Natural killer cell (primary cell): ENCODE measurements around the gene TGM6. TPM values are rescaled to one million over a fixed set of nuclear protein-coding genes. Genes with fewer than 3 reads are reported as not detected.

ENCODE experiments used
- ATAC-seq, 3 donors: fragments of 150-1000 bp in 2 of 3; fragments of 200-7000 bp in 1 of 3; cut with Tn5 transposase; 1 replicate in 1 of 3; 2 replicates in 2 of 3; pipeline ENCODE4 v1.10.0; 2021; ENCODE audit warnings: mild to moderate bottlenecking in 2 of 3, moderate library complexity in 2 of 3
- DNase-seq, 2 donors: peaks; one replicate each; pipeline versions ENCODE4 v3.0.0 to v3.0.0-alpha.2; 2013 to 2021; ENCODE audit warnings: mixed read lengths in 1 of 2
- H3K27ac ChIP-seq: one replicate; pipeline ENCODE4 v1.5.1; 2013; ENCODE audit warnings: mild to moderate bottlenecking, low read length
- H3K27me3 ChIP-seq: one replicate; pipeline ENCODE4 v1.6.1; 2013; ENCODE audit warnings: low read length; ENCODE audit not compliant: control insufficient read depth, insufficient read depth
- H3K36me3 ChIP-seq: one replicate; pipeline ENCODE4 v1.6.1; 2013; ENCODE audit warnings: low read length; ENCODE audit not compliant: control insufficient read depth, insufficient read depth
- H3K4me1 ChIP-seq: one replicate; pipeline ENCODE4 v1.6.1; 2013; ENCODE audit warnings: low read length; ENCODE audit not compliant: control insufficient read depth, insufficient read depth
- H3K4me3 ChIP-seq: one replicate; pipeline ENCODE4 v1.5.1; 2013; ENCODE audit warnings: low read length
- H3K9me3 ChIP-seq: one replicate; pipeline ENCODE4 v1.6.1; 2013; ENCODE audit warnings: low read length; ENCODE audit not compliant: control insufficient read depth, insufficient read depth
- H3K27ac Mint-ChIP-seq, 2 donors: one replicate each; pipeline ENCODE4 v1.8.0; 2022; ENCODE audit warnings: mild to moderate bottlenecking in 2 of 2, mixed read lengths in 2 of 2, moderate library complexity in 1 of 2
- H3K27me3 Mint-ChIP-seq, 2 donors: one replicate each; pipeline ENCODE4 v1.8.0; 2022; ENCODE audit warnings: low read depth in 2 of 2, mixed read lengths in 2 of 2
- H3K36me3 Mint-ChIP-seq: one replicate; pipeline ENCODE4 v1.8.0; 2022; ENCODE audit warnings: mixed read lengths
- H3K4me1 Mint-ChIP-seq, 2 donors: one replicate each; pipeline ENCODE4 v1.8.0; 2022; ENCODE audit warnings: mixed read lengths in 2 of 2
- H3K4me3 Mint-ChIP-seq: one replicate; pipeline ENCODE4 v1.8.0; 2022; ENCODE audit warnings: mild to moderate bottlenecking, moderate library complexity, mixed read lengths
- H3K9me3 Mint-ChIP-seq, 2 donors: one replicate each; pipeline ENCODE4 v1.8.0; 2022; ENCODE audit warnings: mixed read lengths in 2 of 2
- WGBS: methylation state at CpG from one replicate; pipeline ENCODE4 v1.1.7; 2013; ENCODE audit warnings: missing lambda C conversion rate; ENCODE audit not compliant: insufficient coverage; 5-methylcytosine and 5-hydroxymethylcytosine counted together
- intact Hi-C: fragments of 100-400 bp; cut with micrococcal nuclease; formaldehyde crosslinking; loops from one replicate; pipeline ENCODE4 v1.14.2; 2022
- total RNA-seq, 4 donors: library from RNA; stranded (reverse); fragments of 120-200 nt in 1 of 4; gene quantifications; one replicate each; pipeline versions ENCODE4 v1.2.3 to v1.2.4, GENCODE V29; 2013 to 2022
- TF ChIP-seq, protein P1 (sequence below): fragments of 200-600 bp; IDR thresholded peaks from one replicate; pipeline ENCODE4 v1.8.0; 2022; ENCODE audit warnings: antibody characterized with exemption

TGM6 gene
- total RNA-seq, 3 donors from 2014 or later (not counting 1 experiment from before 2014, with no cell fraction given): not detected

DNA sequence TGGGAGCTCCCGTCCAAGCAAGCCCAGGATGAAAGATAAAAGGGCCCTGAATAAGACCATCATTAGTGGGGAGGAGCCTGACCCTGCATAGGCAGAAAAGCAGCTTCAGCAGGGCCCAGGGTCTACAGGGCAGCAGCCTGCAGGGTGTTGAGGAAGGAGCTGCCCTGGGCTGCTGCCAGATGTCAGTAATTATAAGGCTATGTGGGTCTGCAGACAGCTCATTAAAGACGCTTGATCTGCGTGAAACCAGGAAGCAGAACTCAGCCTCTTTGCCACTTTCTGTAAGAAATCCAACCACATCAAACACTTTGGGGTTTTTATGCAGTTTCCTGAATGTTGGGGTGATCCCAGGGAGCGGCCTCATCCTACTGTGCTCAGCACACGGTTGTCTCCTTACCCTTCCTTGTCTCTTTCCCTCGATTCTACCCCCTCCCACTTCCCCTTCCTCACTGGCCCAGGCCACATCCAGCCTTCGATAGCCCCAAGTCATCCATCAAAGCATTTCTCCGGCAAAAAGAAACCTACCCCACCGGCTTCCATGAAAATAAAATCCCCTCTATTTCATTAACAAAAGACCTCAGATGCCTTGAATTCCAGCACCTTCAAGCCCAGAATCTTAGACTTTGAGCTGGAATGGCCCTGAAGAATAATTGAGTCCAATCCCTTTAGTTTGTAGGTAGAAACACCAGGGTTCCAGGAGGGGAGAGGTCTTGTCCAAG, 1.0 kb upstream of the TGM6 start:
- Histone ChIP-seq H3K27ac (no peak overlapping the region), H3K4me3 (no peak overlapping the region), H3K36me3 (no peaks in the 10 kb centered on the region), H3K27me3 (no peaks in the 10 kb centered on the region), H3K4me1 (peaks cover 13% of the 10 kb centered on the region), H3K9me3 (no peaks in the 10 kb centered on the region)
- no peak overlapping the region for H3K27ac Mint-ChIP-seq
- 2% methylated on average over 9 of the region's 9 CpGs for WGBS
- intact Hi-C loops: no loop called here
- ATAC-seq (peak in 1 of 3 donors; percentile 36), DNase-seq (peak in 1 of 2 donors; percentile 65)
- no peaks in the 10 kb centered on the region for H3K36me3 Mint-ChIP-seq
- H3K27me3 Mint-ChIP-seq: peaks cover 9 to 19% of the 10 kb centered on the region in 2 donors
- no peak overlapping the region for H3K4me3 Mint-ChIP-seq
- peaks cover 0 to 12% of the 10 kb centered on the region in 2 donors for H3K4me1 Mint-ChIP-seq
- TF ChIP-seq, protein P1, sequence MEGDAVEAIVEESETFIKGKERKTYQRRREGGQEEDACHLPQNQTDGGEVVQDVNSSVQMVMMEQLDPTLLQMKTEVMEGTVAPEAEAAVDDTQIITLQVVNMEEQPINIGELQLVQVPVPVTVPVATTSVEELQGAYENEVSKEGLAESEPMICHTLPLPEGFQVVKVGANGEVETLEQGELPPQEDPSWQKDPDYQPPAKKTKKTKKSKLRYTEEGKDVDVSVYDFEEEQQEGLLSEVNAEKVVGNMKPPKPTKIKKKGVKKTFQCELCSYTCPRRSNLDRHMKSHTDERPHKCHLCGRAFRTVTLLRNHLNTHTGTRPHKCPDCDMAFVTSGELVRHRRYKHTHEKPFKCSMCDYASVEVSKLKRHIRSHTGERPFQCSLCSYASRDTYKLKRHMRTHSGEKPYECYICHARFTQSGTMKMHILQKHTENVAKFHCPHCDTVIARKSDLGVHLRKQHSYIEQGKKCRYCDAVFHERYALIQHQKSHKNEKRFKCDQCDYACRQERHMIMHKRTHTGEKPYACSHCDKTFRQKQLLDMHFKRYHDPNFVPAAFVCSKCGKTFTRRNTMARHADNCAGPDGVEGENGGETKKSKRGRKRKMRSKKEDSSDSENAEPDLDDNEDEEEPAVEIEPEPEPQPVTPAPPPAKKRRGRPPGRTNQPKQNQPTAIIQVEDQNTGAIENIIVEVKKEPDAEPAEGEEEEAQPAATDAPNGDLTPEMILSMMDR: no peak
- no peaks in the 10 kb centered on the region for H3K9me3 Mint-ChIP-seq

DNA sequence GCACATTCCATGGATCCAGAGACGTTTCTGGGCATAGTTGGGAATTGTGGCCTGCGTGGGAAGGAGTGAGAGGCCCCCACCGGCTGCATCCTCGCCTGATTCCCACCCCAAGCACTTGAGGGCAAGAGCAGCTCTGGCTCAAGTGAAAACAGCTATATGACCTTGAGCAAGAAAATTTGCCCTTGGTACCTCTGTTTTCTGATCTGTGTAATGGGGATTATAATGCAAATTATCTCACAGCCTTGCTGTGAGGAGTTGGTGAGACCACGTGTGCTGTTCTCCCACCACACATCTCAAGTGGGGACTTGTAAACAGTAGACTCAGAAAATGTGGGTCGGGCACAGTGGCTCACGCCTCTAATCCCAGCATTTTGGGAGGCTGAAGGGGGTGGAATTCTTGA, 602 bp downstream of the TGM6 start:
- Mint-ChIP-seq H3K9me3 (no peaks in the 10 kb centered on the region), H3K4me1 (peaks cover 0 to 12% of the 10 kb centered on the region in 2 donors), H3K27me3 (peaks cover 10 to 15% of the 10 kb centered on the region in 2 donors), H3K4me3 (no peak overlapping the region), H3K36me3 (no peaks in the 10 kb centered on the region), H3K27ac (no peak overlapping the region)
- peaks cover 13% of the 10 kb centered on the region for H3K4me1 ChIP-seq
- 88% methylated on average over 6 of the region's 7 CpGs for WGBS
- no peak overlapping the region for H3K27ac ChIP-seq
- DNase-seq (no peak), ATAC-seq (no peak)
- intact Hi-C loops: no loop called here
- H3K36me3 ChIP-seq: no peaks in the 10 kb centered on the region
- H3K27me3 ChIP-seq: no peaks in the 10 kb centered on the region
- TF ChIP-seq, protein P1: no peak
- H3K9me3 ChIP-seq: no peaks in the 10 kb centered on the region
- H3K4me3 ChIP-seq: no peak overlapping the region

DNA sequence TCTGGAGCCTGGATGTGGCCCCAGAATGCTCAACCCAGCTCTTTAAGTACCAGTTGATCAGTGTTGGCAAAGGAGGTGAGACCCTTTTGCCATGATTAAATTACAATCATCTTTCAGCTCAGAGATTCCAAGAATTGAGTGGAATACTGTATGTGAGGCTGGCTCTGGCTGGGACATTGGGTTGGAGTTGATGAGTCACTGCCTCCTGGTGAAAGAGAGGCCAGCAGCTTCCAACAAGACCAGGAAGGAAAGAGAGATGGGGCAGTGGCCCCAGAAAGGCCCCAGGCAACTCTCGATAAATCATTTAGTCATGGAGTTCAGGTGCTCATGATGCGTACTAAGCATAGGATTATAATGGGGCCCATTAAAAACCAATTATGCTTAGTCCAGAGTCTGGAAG, 2.1 kb downstream of the TGM6 start:
- TF ChIP-seq, protein P1: no peak
- H3K27me3 Mint-ChIP-seq: peaks cover 8 to 11% of the 10 kb centered on the region in 2 donors
- no peaks in the 10 kb centered on the region for H3K36me3 Mint-ChIP-seq
- 96% methylated on average over 2 of the region's 2 CpGs for WGBS
- no peak for DNase-seq
- intact Hi-C loops: no loop called here
- H3K9me3 ChIP-seq: peaks cover 13% of the 10 kb centered on the region
- no peak overlapping the region for H3K27ac ChIP-seq
- no peak overlapping the region for H3K4me3 Mint-ChIP-seq
- H3K27me3 ChIP-seq: no peaks in the 10 kb centered on the region
- H3K4me1 ChIP-seq: peaks cover 13% of the 10 kb centered on the region
- H3K27ac Mint-ChIP-seq: no peak overlapping the region
- H3K9me3 Mint-ChIP-seq: no peaks in the 10 kb centered on the region
- no peaks in the 10 kb centered on the region for H3K36me3 ChIP-seq
- H3K4me1 Mint-ChIP-seq: peaks cover 0 to 12% of the 10 kb centered on the region in 2 donors
- no peak for ATAC-seq
- H3K4me3 ChIP-seq: no peak overlapping the region

DNA sequence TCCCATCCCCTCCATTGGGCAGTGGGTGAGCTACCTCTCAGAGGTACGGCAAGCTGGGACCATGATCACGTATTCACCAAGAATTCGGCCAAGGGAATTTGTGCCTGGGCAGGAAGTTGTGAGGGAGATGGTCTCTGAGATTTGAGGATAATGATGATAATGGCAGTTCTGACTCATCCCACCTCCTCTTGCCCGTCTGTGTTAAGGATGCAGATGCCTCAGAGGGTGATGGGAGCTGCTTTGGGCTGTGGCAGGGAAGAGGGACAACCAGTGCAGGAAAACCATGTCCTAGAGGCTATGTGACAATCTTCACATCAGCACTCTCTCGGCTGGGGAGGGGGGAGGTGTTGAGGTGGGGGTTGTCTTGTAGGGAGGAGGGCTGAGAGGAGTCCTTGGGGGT, 4.3 kb downstream of the TGM6 start:
- intact Hi-C loops: no loop called here
- Histone ChIP-seq H3K9me3 (peaks cover 17% of the 10 kb centered on the region), H3K4me3 (no peak overlapping the region), H3K27ac (no peak overlapping the region), H3K27me3 (no peaks in the 10 kb centered on the region), H3K36me3 (no peaks in the 10 kb centered on the region), H3K4me1 (no peaks in the 10 kb centered on the region)
- H3K4me3 Mint-ChIP-seq: no peak overlapping the region
- 79% methylated on average over 3 of the region's 5 CpGs for WGBS
- ATAC-seq (no peak), DNase-seq (no peak)
- H3K4me1 Mint-ChIP-seq: peaks cover 0 to 2% of the 10 kb centered on the region in 2 donors
- H3K27ac Mint-ChIP-seq: no peak overlapping the region
- H3K9me3 Mint-ChIP-seq: no peaks in the 10 kb centered on the region
- H3K36me3 Mint-ChIP-seq: no peaks in the 10 kb centered on the region
- H3K27me3 Mint-ChIP-seq: peaks cover 8 to 10% of the 10 kb centered on the region in 2 donors
- TF ChIP-seq, protein P1: no peak
